B cell (primary cell): Measurements from ENCODE around the gene FAM200B. TPM values are rescaled to one million over a fixed set of nuclear protein-coding genes. Genes with fewer than 3 reads are reported as not detected.

Experiments
- ATAC-seq: fragments of 200-7000 bp; cut with Tn5 transposase; one replicate; pipeline ENCODE4 v1.10.0; 2021; ENCODE audit warnings: low read depth, mild to moderate bottlenecking, moderate number of reproducible peaks, moderate library complexity
- CTCF ChIA-PET: fragments of 350-600 bp; sonication (Branson Sonifier 250); formaldehyde crosslinking; loops from one replicate; lab custom pipeline; 2021; ENCODE audit warnings: antibody characterized with exemption, inconsistent platforms; lab: Charles Lee
- POLR2A ChIA-PET: fragments of 350-600 bp; sonication (Branson Sonifier 250); formaldehyde crosslinking; loops from one replicate; lab custom pipeline; 2021; ENCODE audit warnings: antibody characterized with exemption; lab: Charles Lee
- DNase-seq: peaks from one replicate; pipeline ENCODE4 v3.0.0; 2013
- H2AFZ ChIP-seq: 2 replicates; pipeline ENCODE4 v1.6.1; 2012; ENCODE audit warnings: mild to moderate bottlenecking, low read depth, low read length; ENCODE audit not compliant: insufficient read depth, poor library complexity, severe bottlenecking
- H3K27ac ChIP-seq, 2 donors: 1 replicate in 1 of 2; 2 replicates in 1 of 2; pipeline ENCODE4 v1.5.1; 2012 to 2013; ENCODE audit warnings: low read length in 2 of 2, mild to moderate bottlenecking in 2 of 2, moderate library complexity in 1 of 2
- H3K27me3 ChIP-seq, 4 experiments: fragments of 200-600 bp in 1 of 4; sonication (generic) in 1 of 4; replicated peaks in 1 of 4; 1 replicate in 2 of 4; 2 replicates in 2 of 4; pipeline versions ENCODE4 v1.6.1 to v1.7.0; 2013 to 2016; ENCODE audit warnings: low read length in 3 of 4, mild to moderate bottlenecking in 2 of 4, mixed read lengths in 1 of 4, moderate library complexity in 1 of 4; ENCODE audit not compliant: insufficient read depth in 4 of 4, control insufficient read depth in 3 of 4; ENCODE audit errors: control extremely low read depth in 1 of 4
- H3K36me3 ChIP-seq, 2 experiments: replicated peaks in 1 of 2; 1 replicate in 1 of 2; 2 replicates in 1 of 2; pipeline versions ENCODE4 v1.6.1 to v1.7.1; 2013; ENCODE audit warnings: low read length in 1 of 2; ENCODE audit not compliant: insufficient read depth in 2 of 2, control insufficient read depth in 1 of 2; ENCODE audit errors: control extremely low read depth in 1 of 2, extremely low read depth in 1 of 2
- H3K4me1 ChIP-seq, 2 donors: fragments of 200-600 bp in 1 of 2; sonication (generic) in 1 of 2; 1 replicate in 1 of 2; 2 replicates in 1 of 2; pipeline versions ENCODE4 v1.5.1 to v1.6.1; 2013 to 2017; ENCODE audit warnings: low read length in 2 of 2; ENCODE audit not compliant: control insufficient read depth in 2 of 2, insufficient read depth in 2 of 2
- H3K4me2 ChIP-seq: replicated peaks from 2 replicates; pipeline ENCODE3; 2012; ENCODE audit warnings: mild to moderate bottlenecking, low read depth, low read length; ENCODE audit not compliant: poor library complexity, severe bottlenecking
- H3K4me3 ChIP-seq, 5 experiments: fragments of 200-600 bp in 1 of 5; sonication (generic) in 1 of 5; 1 replicate in 3 of 5; 2 replicates in 2 of 5; pipeline versions ENCODE4 v1.5.1 to v1.7.0; 2011 to 2016; ENCODE audit warnings: low read length in 4 of 5, mild to moderate bottlenecking in 4 of 5, low read depth in 2 of 5, control low read depth in 1 of 5, moderate library complexity in 1 of 5; ENCODE audit not compliant: insufficient read depth in 1 of 5; ENCODE audit errors: control extremely low read depth in 1 of 5, extremely low read depth in 1 of 5
- H3K79me2 ChIP-seq: fragments of 200-600 bp; sonication (generic); one replicate; pipeline ENCODE4 v1.6.0; 2016; ENCODE audit warnings: low read length; ENCODE audit not compliant: control insufficient read depth, insufficient read depth
- H3K9ac ChIP-seq: fragments of 200-600 bp; sonication (generic); 2 replicates; pipeline ENCODE4 v1.6.1; 2017; ENCODE audit warnings: mild to moderate bottlenecking, low read length, moderate library complexity
- H3K9me3 ChIP-seq, 3 donors: one replicate each; pipeline versions ENCODE4 v1.6.1 to v1.7.1; 2013; ENCODE audit warnings: low read length in 2 of 3; ENCODE audit not compliant: control insufficient read depth in 2 of 3, insufficient read depth in 1 of 3; ENCODE audit errors: control extremely low read depth in 1 of 3
- H4K20me1 ChIP-seq: 2 replicates; pipeline ENCODE4 v1.6.0; 2012; ENCODE audit warnings: mild to moderate bottlenecking, low read length; ENCODE audit not compliant: insufficient read depth, control insufficient read depth, poor library complexity, severe bottlenecking
- H3K27ac Mint-ChIP-seq: one replicate; pipeline ENCODE4 v1.8.0; 2021; ENCODE audit warnings: mixed read lengths
- H3K27me3 Mint-ChIP-seq: one replicate; pipeline ENCODE4 v1.8.0; 2021; ENCODE audit warnings: mixed read lengths
- H3K4me1 Mint-ChIP-seq: one replicate; pipeline ENCODE4 v1.8.0; 2021; ENCODE audit warnings: mixed read lengths
- H3K4me3 Mint-ChIP-seq: one replicate; pipeline ENCODE4 v1.8.0; 2021; ENCODE audit warnings: mixed read lengths
- H3K9me3 Mint-ChIP-seq: one replicate; pipeline ENCODE4 v1.8.0; 2022; ENCODE audit warnings: mixed read lengths; ENCODE audit not compliant: insufficient read depth
- CTCF ChIP-seq: fragments of 200-600 bp; IDR thresholded peaks from one replicate; pipeline ENCODE4 v1.8.0; 2022; ENCODE audit warnings: antibody characterized with exemption, mild to moderate bottlenecking
- EZH2 ChIP-seq: IDR thresholded peaks from 2 replicates; pipeline ENCODE4 v1.6.1; 2012; ENCODE audit warnings: borderline replicate concordance, low read depth, mild to moderate bottlenecking, moderate library complexity, low read length; ENCODE audit not compliant: insufficient read depth, poor library complexity, severe bottlenecking
- WGBS: methylation state at CpG from one replicate; pipeline ENCODE4 v1.1.5; 2013; ENCODE audit warnings: missing lambda C conversion rate; ENCODE audit not compliant: insufficient coverage; 5-methylcytosine and 5-hydroxymethylcytosine counted together
- intact Hi-C: fragments of 100-400 bp; cut with micrococcal nuclease; formaldehyde crosslinking; loops from one replicate; pipeline ENCODE4 v1.10.0; 2022
- polyA plus RNA-seq: library from polyadenylated mRNA; depleted of rRNA; stranded (reverse); fragments of >200 nt; gene quantifications from 2 replicates; pipeline ENCODE4 v1.2.3, GENCODE V29; 2012
- total RNA-seq, 2 donors: library from RNA; stranded (reverse); fragments of 120-200 nt in 1 of 2; gene quantifications; 1 replicate in 1 of 2; 2 replicates in 1 of 2; pipeline versions ENCODE4 v1.2.3 to v1.2.4, GENCODE V29; 2013 to 2022

FAM200B gene
- total and polyA plus RNA-seq, 2 donors (not counting 1 experiment from before 2014, with no cell fraction given), result 10.3 to 12.1 TPM

- no peak overlapping the region for H3K4me3 ChIP-seq
- Mint-ChIP-seq H3K4me3 (no peak overlapping the region), H3K27me3 (peaks cover 22% of the 10 kb centered on the region), H3K9me3 (no peaks in the 10 kb centered on the region), H3K27ac (no peak overlapping the region), H3K4me1 (no peaks in the 10 kb centered on the region)
- H4K20me1 ChIP-seq, result no peaks in the 10 kb centered on the region
- H3K4me2 ChIP-seq, result no peak overlapping the region
- no peaks in the 10 kb centered on the region for H3K4me1 ChIP-seq
- no peaks in the 10 kb centered on the region for H3K27me3 ChIP-seq
- no peak for DNase-seq
- H3K9me3 ChIP-seq, result peaks cover 0 to 3% (median 0%) of the 10 kb centered on the region in 3 donors
- no peak for ATAC-seq
- TF ChIP-seq CTCF, result no peak
- no peak for TF ChIP-seq EZH2
- H3K36me3 ChIP-seq, result no peaks in the 10 kb centered on the region
- no peaks in the 10 kb centered on the region for H3K79me2 ChIP-seq
- H2AFZ ChIP-seq, result no peak overlapping the region
- no peak overlapping the region for H3K9ac ChIP-seq
- WGBS, result no CpG with 5 or more reads among the region's 3 CpGs
- intact Hi-C loops, result no loop called here
- ChIA-PET CTCF (no interaction called here), POLR2A (no interaction called here)
- no peak overlapping the region for H3K27ac ChIP-seq
Measured at GRCh38 chr4:15695729-15696128, 14.1 kb downstream of the FAM200B start.

- ATAC-seq (no peak), DNase-seq (no peak)
- H3K9ac ChIP-seq, result no peak overlapping the region
- H3K36me3 ChIP-seq, result no peaks in the 10 kb centered on the region
- peaks cover 0 to 3% (median 0%) of the 10 kb centered on the region in 3 donors for H3K9me3 ChIP-seq
- no peak overlapping the region for H3K27ac ChIP-seq
- H3K27me3 Mint-ChIP-seq, result peaks cover 28% of the 10 kb centered on the region
- CTCF ChIA-PET, result no interaction called here
- H3K27ac Mint-ChIP-seq, result no peak overlapping the region
- H3K27me3 ChIP-seq, result no peaks in the 10 kb centered on the region
- H4K20me1 ChIP-seq, result no peaks in the 10 kb centered on the region
- POLR2A ChIA-PET, result no interaction called here
- H3K4me2 ChIP-seq, result no peak overlapping the region
- H2AFZ ChIP-seq, result no peak overlapping the region
- no CpG with 5 or more reads among the region's 1 CpG for WGBS
- H3K9me3 Mint-ChIP-seq, result no peaks in the 10 kb centered on the region
- no peaks in the 10 kb centered on the region for H3K4me1 Mint-ChIP-seq
- H3K4me1 ChIP-seq, result no peaks in the 10 kb centered on the region
- no peak overlapping the region for H3K4me3 ChIP-seq
- TF ChIP-seq EZH2 (no peak), CTCF (no peak)
- H3K4me3 Mint-ChIP-seq, result no peak overlapping the region
- H3K79me2 ChIP-seq, result no peaks in the 10 kb centered on the region
- intact Hi-C loops, result no loop called here
Measured at GRCh38 chr4:15696866-15697265, 15.2 kb downstream of the FAM200B start.
